Keratinocyte (primary cell): ENCODE measurements around the gene FAM120AOS. TPM values are rescaled to one million over a fixed set of nuclear protein-coding genes. Genes with fewer than 3 reads are reported as not detected.

ENCODE experiments used
- DNase-seq: peaks from one replicate; pipeline ENCODE4 v3.0.0-alpha.2; 2011; ENCODE audit warnings: low read depth, missing footprints, low spot score
- FAIRE-seq: peaks from 2 replicates; lab custom pipeline; 2011; peaks lifted over from hg19 to GRCh38; lab: Jason Lieb, UNC
- H2AFZ ChIP-seq: 2 replicates; pipeline ENCODE4 v1.6.0; 2012; ENCODE audit warnings: low read length, control low read depth, inconsistent platforms; ENCODE audit not compliant: control insufficient read depth
- H3K27ac ChIP-seq: 2 replicates; pipeline ENCODE4 v1.5.1; 2011; ENCODE audit warnings: low read length; ENCODE audit not compliant: control insufficient read depth, insufficient read depth
- H3K27me3 ChIP-seq: 3 replicates; pipeline ENCODE4 v1.6.0; 2011; ENCODE audit warnings: low read length; ENCODE audit not compliant: control insufficient read depth, insufficient read depth; ENCODE audit errors: extremely low read depth
- H3K36me3 ChIP-seq, 2 experiments: 2 replicates in 1 of 2; 3 replicates in 1 of 2; pipeline ENCODE4 v1.5.1; 2011; ENCODE audit warnings: low read length in 2 of 2, mild to moderate bottlenecking in 1 of 2; ENCODE audit not compliant: control insufficient read depth in 2 of 2, insufficient read depth in 2 of 2; ENCODE audit errors: extremely low read depth in 1 of 2
- H3K4me1 ChIP-seq: 3 replicates; pipeline ENCODE4 v1.5.1; 2011; ENCODE audit warnings: low read length; ENCODE audit not compliant: control insufficient read depth, insufficient read depth; ENCODE audit errors: extremely low read depth
- H3K4me2 ChIP-seq: 3 replicates; pipeline ENCODE4 v1.6.0; 2011; ENCODE audit warnings: low read depth, low read length; ENCODE audit not compliant: control insufficient read depth, insufficient read depth; ENCODE audit errors: extremely low read depth
- H3K4me3 ChIP-seq, 3 experiments: fragments of 200-600 bp in 1 of 3; sonication (generic) in 1 of 3; 2 replicates in 2 of 3; 3 replicates in 1 of 3; pipeline ENCODE4 v1.5.1; 2011 to 2016; ENCODE audit warnings: low read length in 3 of 3, mild to moderate bottlenecking in 3 of 3, control low read depth in 2 of 3, inconsistent platforms in 1 of 3, low read depth in 1 of 3, mixed read lengths in 1 of 3, mixed run types in 1 of 3, moderate library complexity in 1 of 3; ENCODE audit not compliant: control insufficient read depth in 2 of 3, insufficient read depth in 2 of 3; ENCODE audit errors: extremely low read depth in 1 of 3
- H3K79me2 ChIP-seq: 2 replicates; pipeline ENCODE4 v1.6.0; 2012; ENCODE audit warnings: low read length; ENCODE audit not compliant: control insufficient read depth, insufficient read depth
- H3K9ac ChIP-seq: 3 replicates; pipeline ENCODE4 v1.6.0; 2011; ENCODE audit warnings: low read length; ENCODE audit not compliant: control insufficient read depth, insufficient read depth; ENCODE audit errors: extremely low read depth
- H3K9me1 ChIP-seq: 3 replicates; pipeline ENCODE4 v1.6.0; 2011; ENCODE audit warnings: low read length; ENCODE audit not compliant: control insufficient read depth, insufficient read depth; ENCODE audit errors: extremely low read depth
- H3K9me3 ChIP-seq: 2 replicates; pipeline ENCODE4 v1.5.1; 2012; ENCODE audit warnings: low read depth, low read length; ENCODE audit not compliant: control insufficient read depth
- H4K20me1 ChIP-seq: 3 replicates; pipeline ENCODE4 v1.6.0; 2011; ENCODE audit warnings: low read length; ENCODE audit not compliant: control insufficient read depth, insufficient read depth; ENCODE audit errors: extremely low read depth
- CTCF ChIP-seq, 3 experiments: IDR thresholded peaks in 1 of 3; conservative IDR thresholded peaks in 1 of 3; optimal IDR thresholded peaks in 1 of 3; 2 replicates in 2 of 3; 3 replicates in 1 of 3; pipeline versions ENCODE3 to v1.5.1; 2011; ENCODE audit warnings: low read length in 3 of 3, mild to moderate bottlenecking in 3 of 3, moderate library complexity in 2 of 3, control low read depth in 1 of 3, inconsistent platforms in 1 of 3; ENCODE audit not compliant: insufficient read depth in 2 of 3; ENCODE audit errors: extremely low read depth in 1 of 3
- EZH2 ChIP-seq: IDR thresholded peaks from one replicate; pipeline ENCODE4 v1.6.1; 2012; ENCODE audit warnings: inconsistent platforms, mild to moderate bottlenecking, low read length, moderate library complexity
- dilution Hi-C: fragments of 300-500 bp; cut with MboI; formaldehyde crosslinking; loops from one replicate; pipeline ENCODE4 v1.7.0; 2020; ENCODE audit warnings: low sequenced_read_pairs; ENCODE audit not compliant: extremely low pct_ligation_motif_present
- polyA plus RNA-seq, 5 experiments: library from polyadenylated mRNA; depleted of rRNA in 3 of 5; stranded (reverse) in 3 of 5; stranded (forward) in 1 of 5; unstranded in 1 of 5; fragments of >200 nt; gene quantifications; 1 replicate in 1 of 5; 2 replicates in 3 of 5; 3 replicates in 1 of 5; pipeline versions ENCODE4 v1.2.1 to v1.2.3, GENCODE V29; 2011 to 2012; ENCODE audit warnings: missing spikeins in 2 of 5, low read depth in 1 of 5, low replicate concordance in 1 of 5
- small RNA-seq, 3 experiments: library from RNA; depleted of rRNA; stranded (forward); fragments of <200 nt; gene quantifications; one replicate each; pipeline ENCODE3, GENCODE V24; 2012; ENCODE audit warnings: low read depth in 3 of 3, low replicate concordance in 1 of 3; ENCODE audit not compliant: insufficient read length in 3 of 3

FAM120AOS gene
- polyA plus RNA-seq, 1 donor (not counting 4 experiments of a cell fraction or from before 2014, with no cell fraction given): 18.6 TPM

DNA sequence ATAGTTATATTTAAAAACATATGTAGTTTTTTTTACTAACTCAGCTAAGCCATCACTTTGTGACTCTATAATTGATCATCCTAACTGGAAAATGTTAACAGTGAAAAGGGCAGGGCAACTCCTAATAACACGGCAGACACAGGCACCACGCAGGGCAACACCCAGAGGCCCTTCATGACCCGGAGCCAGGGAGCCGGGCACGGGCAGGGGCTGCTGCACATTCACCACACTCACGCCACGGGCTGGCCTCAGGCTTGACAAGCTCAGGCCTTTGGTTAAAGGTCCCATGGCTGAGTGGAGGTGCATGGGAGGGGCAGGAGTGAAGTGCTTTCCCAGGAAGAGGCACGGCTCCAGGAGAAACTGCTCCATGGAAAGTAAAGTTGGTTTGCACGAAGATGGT is 54.9 kb downstream of the FAM120AOS start:
- no peaks in the 10 kb centered on the region for H3K36me3 ChIP-seq
- H3K4me1 ChIP-seq: no peaks in the 10 kb centered on the region
- dilution Hi-C loops: no loop called here
- no peaks in the 10 kb centered on the region for H3K9me1 ChIP-seq
- H3K27me3 ChIP-seq: peaks cover 3% of the 10 kb centered on the region
- no peaks in the 10 kb centered on the region for H4K20me1 ChIP-seq
- DNase-seq: no peak
- H3K9me3 ChIP-seq: no peaks in the 10 kb centered on the region
- H3K27ac ChIP-seq: no peak overlapping the region
- no peak overlapping the region for H3K4me3 ChIP-seq
- no peak overlapping the region for H3K4me2 ChIP-seq
- H3K79me2 ChIP-seq: no peaks in the 10 kb centered on the region
- no peak overlapping the region for H3K9ac ChIP-seq
- FAIRE-seq: no peak
- no peak overlapping the region for H2AFZ ChIP-seq
- TF ChIP-seq EZH2: no peak
- TF ChIP-seq CTCF (optimal IDR thresholded peaks at IDR 0.05 in 1 of 3, IDR thresholded peaks at IDR 0.05 in 1 of 3, conservative IDR thresholded peaks at IDR 0.05 in 1 of 3; ENCODE audit: extremely low read depth in 1 of 3, insufficient read depth in 2 of 3, low read length in 3 of 3): no peak

DNA sequence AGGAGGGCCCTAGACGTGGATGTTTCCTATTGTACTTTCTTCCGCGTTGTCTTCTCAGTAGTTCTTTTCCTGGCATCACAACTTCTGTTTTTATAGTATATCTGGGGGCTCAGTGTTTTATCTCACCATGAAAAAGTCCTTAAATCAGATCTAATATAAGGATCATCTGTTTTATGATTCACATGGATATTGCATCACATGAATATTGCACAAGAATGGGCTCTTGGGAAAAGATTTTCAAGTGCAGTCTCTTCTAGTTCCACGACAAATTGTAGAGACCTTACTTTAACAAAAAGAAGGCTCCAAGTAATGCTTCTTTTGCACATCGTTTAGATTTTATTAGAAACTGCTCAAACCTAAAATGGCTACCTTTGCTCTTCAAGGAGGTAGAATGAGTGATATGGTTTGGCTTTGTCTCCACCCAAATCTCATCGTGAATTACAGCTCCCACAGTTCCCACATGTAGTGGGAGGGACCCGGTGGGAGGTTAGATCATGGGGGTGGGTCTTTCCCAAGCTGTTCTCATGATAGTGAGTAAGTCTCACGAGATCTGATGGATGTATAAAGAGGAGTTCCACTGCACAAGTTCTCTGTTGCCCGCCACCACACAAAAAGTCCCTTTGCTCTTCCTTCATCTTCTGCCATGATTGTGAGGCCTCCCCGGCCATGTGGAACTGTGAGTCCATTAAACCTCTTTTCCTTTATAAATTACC is 55.6 kb downstream of the FAM120AOS start:
- Histone ChIP-seq H3K4me2 (no peak overlapping the region), H3K4me3 (no peak overlapping the region), H3K27me3 (peaks cover 3% of the 10 kb centered on the region), H2AFZ (no peak overlapping the region), H3K9me3 (no peaks in the 10 kb centered on the region), H3K27ac (no peak overlapping the region), H3K36me3 (no peaks in the 10 kb centered on the region), H3K9ac (no peak overlapping the region), H3K79me2 (no peaks in the 10 kb centered on the region), H3K4me1 (no peaks in the 10 kb centered on the region), H3K9me1 (no peaks in the 10 kb centered on the region), H4K20me1 (no peaks in the 10 kb centered on the region)
- TF ChIP-seq EZH2 (no peak), CTCF (optimal IDR thresholded peaks at IDR 0.05 in 1 of 3, IDR thresholded peaks at IDR 0.05 in 1 of 3, conservative IDR thresholded peaks at IDR 0.05 in 1 of 3; ENCODE audit: extremely low read depth in 1 of 3, insufficient read depth in 2 of 3, low read length in 3 of 3) (no peak)
- dilution Hi-C loops: no loop called here
- no peak for DNase-seq
- no peak for FAIRE-seq

Small RNAs within 50 kb of the gene (small RNA-seq; reads per million reads assigned to genes)
- gene RF00019: 0 reads per million in 3 experiments

Other genes with a start within 250 kb of the FAM120AOS start
- gene FAM120A, start 1.9 kb downstream of the FAM120AOS start, polyA plus RNA-seq: 51.6 to 88.3 TPM (median 79.2 TPM) in 3 replicates
- gene PHF2, start 123.0 kb upstream of the FAM120AOS start, polyA plus RNA-seq: 3.7 to 6.6 TPM (median 5.1 TPM) in 3 replicates